ENCODE results near the gene UBA6.
"Not testable (repeated sequence)": the region's sequence is repeated elsewhere in the genome, so short reads cannot be mapped to it uniquely, and the experiment has no call there.

Gene UBA6

DNA sequence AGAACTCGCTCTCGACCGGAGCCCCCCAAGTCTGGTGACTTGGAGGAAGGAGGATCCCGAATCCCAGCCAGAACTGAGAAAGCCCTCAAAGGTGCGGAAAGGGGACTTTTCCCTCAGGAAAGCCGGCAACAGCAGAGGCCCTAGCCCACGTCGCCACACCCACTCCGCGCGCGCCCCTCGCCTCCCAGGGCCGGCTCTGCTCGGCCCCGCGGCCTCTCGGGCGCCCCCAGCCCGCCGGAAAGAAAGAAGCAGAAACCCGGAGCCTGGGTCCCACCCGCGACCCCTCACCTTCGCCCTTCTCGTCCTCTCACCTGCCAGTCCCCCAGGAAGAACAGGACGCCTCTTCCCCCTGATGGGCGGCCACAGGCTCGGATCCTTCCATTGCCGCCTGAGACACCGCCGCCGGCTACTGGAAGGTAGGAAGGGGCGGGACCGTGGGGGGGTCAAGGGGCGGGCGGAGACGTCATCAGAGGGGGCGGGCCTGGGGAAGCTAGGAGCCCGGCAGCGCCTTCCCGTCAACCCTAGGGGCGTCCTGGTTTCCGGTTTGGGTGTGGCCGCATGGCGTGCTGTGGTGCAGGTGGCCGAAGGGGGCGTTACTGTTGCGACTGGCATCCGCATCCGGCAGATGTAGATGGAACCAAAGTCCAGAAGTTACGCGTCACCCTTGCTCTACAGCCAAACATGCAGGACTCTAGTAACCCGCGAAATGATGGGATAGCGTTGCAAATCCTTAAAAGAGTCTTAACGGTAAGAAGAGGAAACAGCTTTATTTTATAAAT, at the start of gene UBA6:
Gene UBA6 (minus strand): TSS at position 418 of the 779 bp plus-strand sequence. CDS start 36 bp downstream, at position 382.
- peak; percentile 93 for DNase-seq

DNA sequence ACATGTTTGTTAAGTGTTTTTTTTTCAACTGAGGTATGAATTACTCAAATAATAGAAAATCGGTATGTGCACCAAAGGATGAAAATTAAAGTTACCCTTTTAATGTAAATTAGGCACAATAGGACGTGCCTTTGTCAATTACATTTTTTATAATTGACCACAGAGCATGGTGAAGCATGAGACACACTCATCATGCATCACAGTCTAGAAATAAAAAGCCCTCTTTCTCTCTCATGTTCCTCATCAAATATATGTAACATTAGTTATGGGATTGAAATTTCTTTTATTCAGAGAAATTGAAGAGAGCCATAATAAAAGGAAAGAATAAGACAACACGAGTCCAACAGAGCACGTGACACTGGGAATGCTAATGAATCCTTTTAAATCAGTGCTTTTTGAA, 49.7 kb upstream of the UBA6 start:
- no peak for DNase-seq

DNA sequence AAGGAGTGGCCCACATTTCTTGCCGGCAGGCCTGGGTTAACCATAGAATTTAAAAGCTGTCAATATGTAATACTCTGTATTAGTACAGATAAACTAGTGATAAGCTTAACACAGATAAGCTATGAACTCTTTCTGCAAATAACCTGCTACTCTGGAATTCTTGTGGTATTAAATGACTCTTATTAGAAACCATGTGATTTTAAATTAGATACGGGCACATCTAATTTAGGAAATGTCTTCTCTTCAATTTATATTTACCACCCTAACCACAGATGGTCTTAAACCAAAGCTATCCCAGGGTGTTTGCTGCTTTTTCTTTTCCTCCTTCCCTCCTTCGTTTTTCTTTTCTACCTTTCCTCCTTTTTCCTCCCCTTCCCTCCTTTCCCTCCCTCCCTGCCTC, 48.3 kb upstream of the UBA6 start:
- DNase-seq, result no peak

DNA sequence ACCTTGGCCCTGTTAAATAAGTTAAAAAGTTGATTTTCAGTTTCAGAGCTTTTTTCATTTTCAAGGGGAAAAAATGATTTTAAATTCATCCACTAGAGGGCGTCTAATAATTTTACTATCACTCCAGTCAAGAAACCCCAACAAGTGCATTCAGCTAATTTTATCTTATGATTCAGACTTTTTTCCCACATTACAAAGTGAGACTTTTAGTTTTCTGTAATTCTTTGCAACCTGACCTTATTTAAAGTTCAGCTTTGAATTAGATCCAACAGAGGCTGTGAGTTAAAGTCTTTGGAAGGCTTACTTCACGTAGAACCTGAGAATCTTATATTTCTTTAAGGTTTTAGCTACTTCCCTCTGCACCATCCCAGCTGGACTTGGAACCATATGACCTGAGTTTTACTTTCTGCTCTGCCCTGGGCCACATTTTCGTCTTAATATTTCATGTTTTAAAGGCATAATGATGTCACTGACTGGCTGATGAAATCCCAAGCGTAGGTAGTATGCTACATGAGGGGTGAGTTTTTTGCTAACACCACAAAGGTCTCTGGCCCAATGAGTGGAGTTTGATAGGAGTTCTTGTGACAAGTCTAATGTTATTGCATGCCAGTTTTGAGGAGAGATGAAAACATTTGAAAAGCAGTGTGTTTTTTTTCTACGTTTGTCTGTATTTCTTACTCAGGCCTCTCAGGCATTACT, 46.0 kb upstream of the UBA6 start:
- DNase-seq, result no peak

DNA sequence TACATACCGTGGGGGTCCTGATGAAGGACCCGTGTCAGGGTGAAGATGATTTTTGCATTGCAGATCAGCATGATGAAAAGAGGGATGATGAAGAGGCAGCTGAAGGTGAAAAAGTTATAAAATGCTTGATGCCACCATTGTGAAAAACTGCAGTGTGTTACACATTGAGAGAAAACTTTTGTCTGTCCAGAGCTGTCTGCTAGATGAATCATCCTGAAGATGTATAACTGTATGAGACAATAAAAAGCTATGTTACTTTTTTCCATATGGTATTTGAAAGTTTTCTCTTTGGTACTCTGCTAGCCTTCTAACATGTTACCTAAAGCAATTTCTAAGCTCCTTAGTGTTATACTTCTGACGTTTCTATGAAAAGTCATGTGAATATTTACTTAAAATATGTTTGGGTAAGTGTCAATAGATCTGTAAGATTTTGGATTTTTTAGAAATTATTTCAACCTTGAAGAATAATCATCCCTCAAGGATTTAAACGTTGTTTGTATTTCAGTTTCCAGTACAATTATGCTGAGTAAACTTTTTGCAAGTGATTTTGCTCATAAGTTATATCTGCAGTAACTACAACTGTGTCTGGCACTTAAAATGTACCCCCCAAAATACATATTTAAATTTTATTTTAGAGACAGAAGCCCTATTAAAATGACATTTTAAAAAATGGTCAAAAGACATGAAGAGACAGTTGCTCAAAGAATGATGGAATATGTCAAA, 43.8 kb upstream of the UBA6 start:
- DNase-seq, result no peak

DNA sequence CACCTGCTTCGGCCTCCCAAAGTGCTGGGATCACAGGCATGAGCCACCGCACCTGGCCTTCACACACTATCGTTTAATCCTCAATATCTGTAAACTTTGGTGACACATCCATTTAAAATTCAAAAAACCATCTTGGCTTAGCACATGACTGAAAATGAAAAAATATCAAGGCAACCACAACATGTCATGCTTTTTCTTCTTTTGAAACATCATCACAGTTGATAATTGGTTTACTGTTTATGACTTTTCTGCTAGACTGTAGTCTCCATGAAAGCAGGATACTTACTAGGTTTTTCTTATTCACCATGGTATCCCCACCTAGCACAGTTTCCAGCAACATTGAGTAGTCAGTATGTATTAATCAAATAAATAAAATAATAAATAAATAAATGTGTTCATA, 42.2 kb upstream of the UBA6 start:
- no peak for DNase-seq

DNA sequence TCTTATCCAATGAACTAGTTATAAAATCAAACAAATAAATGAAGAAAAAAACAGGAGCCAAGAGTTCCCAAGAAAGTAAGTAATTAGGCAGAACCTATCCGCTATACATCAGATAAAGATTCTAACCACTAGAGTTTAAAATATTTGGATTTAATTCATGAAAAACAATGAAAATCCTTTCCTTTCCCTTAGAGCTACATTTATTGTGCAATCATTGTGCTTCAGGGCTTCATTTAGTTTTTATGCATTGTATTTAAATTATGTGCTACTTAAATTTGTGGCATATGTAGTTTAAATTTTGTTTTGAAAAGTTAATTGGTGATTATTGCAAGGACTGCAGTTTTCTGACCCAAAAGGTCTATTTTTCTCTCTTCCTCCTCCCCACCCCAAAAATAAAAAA, 35.3 kb upstream of the UBA6 start:
- DNase-seq, result no peak

DNA sequence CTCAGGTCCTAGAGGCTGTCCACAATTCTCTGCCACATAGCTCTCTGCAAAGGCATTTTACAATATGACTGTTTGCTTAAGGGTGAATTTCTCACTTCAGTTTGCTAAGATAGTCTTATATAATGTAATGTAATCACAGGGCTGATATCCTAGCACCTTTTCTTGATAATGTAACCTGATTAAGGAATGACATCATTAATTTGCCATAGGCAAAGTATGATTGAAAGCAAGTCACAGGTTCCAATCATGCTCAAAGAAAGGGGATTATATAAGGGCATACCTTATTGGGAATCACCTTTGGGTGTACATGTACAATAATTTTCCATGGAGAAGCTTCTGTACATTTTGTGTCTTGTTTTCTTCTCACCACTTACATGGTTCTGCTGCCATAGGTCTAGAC, 34.4 kb upstream of the UBA6 start:
- DNase-seq, result no peak

DNA sequence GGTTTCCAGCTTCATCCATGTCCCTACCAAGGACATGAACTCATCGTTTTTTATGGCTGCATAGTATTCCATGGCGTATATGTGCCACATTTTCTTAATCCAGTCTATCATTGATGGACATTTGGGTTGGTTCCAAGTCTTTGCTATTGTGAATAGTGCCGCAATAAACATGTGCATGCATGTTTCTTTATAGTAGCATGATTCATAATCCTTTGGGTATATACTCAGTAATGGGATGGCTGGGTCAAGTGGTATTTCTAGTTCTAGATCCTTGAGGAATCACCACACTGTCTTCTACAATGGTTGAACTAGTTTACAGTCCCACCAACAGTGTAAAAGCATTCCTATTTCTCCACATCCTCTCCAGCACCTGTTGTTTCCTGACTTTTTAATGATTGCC, 29.6 kb upstream of the UBA6 start:
- not testable (repeated sequence) for DNase-seq

DNA sequence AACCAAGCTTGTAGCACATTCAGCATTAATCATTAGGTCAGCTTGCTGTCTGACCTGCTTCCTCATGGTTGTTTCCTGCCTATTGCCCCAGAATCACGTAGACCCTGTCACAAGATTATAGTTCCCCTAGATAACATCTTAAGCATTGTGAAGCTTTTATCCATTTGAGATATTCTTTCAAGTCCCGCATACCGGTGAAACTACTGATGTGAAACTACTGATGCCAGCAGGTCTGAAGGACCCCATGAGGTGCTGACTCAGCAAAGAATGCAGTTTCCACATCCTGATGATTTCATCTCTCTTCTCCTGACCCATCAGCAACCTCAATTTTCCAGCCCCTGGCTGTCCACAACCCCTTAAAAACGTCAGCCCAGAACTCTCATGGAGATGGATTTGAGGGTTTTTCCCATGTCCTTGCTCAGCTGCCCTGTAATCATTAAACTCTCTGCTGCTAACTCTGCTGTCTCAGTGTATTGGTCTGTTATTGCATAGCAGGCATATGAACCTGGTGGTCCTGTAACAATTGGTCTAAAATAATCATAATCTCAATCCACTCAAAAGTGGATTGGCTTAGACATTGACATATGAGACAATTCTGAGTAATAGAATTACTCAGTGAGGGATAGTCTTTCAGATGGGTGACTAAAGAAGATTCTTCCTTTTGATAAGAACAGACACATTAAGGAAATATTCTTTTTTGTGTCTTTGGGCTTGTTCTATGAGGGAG, 26.3 kb upstream of the UBA6 start:
- DNase-seq, result no peak

DNA sequence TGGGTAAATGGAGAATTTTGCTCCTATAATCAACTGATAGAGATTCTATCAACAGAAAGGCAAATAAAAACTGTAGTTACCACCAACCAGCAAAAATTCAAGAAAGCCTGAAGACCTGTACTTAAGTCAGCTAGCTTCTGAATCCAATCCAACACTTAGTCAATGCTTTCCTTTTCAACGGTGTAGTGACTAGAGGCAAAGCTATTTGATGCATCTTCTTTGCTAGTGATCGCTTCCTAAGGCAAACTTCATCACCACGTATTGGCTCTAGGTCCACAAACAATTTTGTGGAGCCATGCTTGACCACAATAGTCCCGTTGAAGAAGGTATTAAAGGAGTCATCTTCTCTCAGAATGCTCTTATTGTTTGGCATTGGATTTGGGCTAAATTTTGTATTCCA, 25.0 kb upstream of the UBA6 start:
- no peak for DNase-seq

DNA sequence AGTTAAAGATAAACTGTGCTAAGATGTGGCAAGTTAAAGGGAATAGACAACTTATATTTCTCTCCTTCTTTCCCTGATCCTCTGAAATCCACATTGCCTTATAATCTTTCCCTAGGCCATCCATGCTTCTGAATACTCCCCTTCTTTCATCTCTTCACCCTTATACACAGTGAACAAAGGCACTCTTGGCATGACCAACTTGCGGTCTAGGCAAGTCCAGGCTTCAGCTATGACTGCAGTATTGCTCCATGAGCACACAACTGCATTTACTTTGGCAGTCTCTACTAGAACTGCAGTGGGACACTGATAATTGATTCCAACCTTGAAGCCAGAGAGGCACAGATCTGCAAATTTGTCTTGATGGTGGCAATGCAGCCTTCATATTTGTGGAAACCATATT, 24.2 kb upstream of the UBA6 start:
- DNase-seq, result no peak

DNA sequence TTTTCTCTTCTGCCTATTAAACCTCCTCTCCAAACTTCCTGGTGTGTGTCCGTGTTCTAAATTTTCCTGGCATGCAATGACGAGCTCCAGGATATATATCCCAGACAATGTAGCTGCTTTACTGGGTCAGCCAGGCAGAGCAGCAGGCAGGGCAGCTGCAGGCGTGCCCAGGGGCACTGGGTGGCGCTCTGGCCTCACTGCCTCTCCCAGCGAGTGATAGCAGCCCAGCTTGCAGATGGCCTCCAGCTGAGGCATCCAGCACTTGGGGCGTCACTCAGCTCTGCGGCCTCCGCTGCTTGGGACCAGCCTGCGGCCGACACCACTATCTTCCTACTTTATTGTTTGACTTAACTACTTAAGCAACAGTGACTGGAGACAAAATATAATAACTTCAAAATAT, 23.0 kb upstream of the UBA6 start:
- DNase-seq, result no peak

DNA sequence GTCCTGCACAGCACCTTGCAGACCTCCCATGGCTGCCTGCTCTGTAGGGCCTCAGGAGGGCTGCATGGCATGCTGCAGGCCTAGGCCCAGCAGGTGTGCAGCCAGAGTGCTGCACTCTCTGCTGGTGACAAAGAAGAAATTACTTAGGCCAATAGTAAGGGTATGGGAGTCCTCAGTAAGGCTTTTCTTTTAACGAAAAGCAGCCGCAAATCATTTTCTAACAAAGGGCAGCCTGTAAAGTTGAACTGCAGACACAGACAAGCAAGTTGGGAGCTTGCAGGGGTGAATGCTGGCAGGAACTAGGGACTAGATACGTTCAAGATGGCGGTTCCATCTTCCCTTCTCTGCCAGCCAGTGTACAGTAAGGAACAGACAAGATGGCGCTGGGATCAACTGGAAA, 22.4 kb upstream of the UBA6 start:
- DNase-seq, result no peak

DNA sequence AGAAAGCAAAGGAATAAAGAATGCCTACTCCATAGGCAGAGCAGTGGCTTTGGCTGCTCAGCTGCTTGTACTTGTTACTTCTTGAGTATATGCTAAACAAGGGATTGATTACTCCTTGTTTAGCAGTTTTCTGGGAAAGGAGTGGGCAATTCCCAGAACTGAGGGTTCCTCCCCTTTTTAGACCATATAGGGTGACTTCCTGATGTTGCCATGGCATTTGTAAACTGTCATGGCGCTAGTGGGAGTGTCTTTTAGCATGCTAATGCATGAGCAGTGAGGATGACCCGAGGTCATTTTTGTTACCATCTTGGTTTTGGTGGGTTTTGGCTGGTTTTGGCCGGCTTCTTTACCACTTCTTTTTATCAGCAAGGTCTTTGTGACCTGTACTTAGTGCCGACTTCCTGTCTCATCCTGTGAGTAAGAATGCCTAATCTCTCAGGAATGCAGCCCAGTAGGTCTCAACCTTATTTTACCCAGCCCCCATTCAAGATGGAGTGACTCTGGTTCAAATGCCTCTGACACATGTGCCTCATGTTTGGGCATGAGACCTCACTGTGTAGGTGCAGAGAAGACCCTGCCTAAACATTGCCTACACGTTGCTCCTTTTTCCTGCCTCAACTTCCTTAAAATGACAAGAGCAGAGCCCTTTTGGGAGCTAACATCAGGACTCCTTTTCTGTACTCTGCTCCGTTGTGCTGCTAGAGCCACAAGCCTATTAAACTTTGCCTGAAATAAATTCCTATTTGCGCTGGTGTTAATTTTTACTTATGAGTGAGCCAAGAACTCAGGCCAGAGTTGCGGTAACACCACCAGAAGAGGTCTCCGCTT, 21.0 kb upstream of the UBA6 start:
- DNase-seq, result no peak

DNA sequence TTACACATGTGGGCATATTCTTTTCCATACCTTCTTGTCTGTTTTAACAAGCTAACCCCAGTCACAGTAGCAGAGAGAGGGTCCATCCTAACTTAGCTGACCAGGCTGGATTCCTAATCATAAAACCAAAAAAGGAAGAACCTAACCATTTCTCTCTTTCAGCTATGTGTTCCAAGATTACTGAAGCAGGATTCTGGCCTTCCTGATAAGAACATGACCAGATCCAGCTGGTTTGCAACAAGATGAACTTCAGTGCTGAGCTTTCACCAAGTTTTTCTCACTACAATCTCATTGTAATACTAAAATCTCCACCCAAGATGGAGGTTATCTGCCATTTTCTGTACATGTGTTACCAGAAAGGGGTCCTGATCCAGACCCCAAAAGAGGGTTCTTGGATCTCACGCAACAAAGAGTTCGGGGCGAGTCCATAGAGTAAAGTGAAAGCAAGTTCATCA, 20.4 kb upstream of the UBA6 start:
- DNase-seq, result no peak

DNA sequence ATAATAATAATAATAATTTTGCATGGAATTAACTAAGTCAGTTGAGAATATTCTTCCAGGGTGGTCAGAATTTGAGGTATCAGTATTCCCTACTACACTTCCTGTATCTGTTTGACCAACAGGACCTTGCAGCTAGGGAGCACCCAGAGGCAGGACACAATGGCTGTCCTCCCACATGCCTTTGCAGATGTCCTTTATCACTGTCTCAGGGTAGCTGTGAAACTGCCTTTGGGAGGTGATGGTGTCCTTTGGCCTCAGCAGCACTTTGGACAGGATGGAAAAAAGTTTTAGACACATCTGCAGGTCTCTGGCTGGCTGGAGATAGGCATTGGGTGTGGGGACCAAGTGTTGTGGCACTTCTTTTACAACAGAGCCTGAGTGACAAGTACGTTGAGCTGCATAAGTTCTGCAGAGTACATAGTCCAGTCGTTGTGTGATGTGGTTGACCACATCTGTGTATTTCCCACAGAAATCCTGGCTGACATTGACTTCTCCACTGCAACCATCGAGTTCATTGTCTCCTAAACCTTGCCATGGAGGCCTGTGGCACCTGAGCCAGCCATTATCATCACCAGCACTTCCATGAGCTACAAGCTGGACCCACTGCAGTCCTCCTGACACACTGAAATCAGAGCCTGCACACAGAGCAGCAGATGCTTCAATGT, 19.1 kb upstream of the UBA6 start:
- DNase-seq, result no peak

DNA sequence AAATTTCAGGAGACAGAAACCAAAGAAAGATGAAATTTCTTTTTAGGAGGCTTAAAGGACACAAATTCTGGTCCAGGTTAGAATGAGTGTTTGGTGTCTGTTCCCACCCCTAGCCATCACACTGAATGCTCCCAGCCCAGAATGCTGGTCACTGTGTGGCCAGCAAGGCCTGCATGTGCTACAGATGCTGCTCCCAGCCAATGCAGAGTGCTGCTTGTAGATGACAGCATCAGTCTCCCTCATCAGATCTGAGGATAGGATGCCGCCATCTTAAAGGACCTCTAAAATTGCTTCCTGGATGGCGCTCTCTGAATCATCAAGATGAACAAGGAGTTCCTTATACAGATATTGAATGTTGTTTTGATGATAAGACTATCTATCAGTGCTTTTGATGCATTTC, 17.9 kb upstream of the UBA6 start:
- DNase-seq, result no peak

DNA sequence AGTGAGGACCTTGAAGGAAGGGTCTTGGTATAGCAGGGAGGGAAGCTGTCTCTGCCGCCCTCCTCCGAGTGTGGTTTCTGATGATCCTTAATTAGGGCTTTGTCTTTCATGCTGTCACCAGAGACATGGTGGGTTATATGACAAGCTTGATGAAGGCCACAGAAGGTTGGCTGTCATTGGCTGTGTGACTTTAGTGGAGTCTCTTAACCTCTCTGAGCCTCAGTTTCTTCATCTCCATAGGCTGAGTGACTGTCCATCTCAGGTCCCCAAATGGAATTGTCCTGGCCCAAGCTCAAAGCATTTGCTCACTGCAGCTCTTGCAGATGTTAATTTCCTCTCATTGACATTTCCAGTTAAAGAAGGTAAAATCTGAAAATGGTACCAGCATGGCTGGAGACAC, 16.6 kb upstream of the UBA6 start:
- DNase-seq, result no peak

DNA sequence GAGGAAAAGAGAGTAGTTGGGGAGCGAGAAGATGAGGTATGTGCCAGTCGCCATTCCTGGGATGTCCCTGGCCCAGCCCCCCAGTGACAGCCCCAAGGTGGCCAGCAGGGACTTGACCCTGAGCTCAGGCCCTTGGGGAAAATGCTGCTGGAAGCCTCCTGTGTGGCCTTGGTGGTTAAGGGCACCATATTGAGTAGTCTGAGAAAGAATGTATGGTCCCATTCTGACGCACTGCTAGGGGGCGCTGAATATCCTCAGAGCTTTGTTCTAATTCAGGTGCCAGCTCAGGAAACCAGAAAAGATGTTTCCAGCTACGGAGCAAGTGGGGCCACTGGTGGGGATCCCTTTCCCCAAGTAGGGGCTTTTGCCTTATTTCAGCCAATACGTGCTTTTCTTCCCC, 14.0 kb upstream of the UBA6 start:
- DNase-seq, result no peak

DNA sequence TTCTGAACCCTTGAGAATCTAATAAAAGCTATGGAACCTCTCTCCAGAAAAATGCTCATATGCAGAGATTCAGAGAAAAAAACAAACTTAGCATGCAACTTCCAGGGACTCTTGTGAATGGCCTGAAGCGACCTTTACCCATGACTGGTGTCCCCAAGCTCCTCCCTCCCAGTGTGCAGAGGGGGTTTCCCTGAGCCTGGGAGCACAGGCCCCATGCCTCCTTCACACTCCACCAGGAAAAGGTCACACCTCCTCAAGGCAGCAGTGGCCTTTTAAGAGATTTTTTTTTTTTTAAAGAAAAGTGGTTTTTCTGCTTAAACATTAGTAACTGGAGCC, 13.3 kb upstream of the UBA6 start:
- DNase-seq, result no peak

All from GDM1 (cell line).